GM18511 (cell line): Measurements from ENCODE around the gene TEX11.
"Not testable (repeated sequence)": the region's sequence is repeated elsewhere in the genome, so short reads cannot be mapped to it uniquely, and the experiment has no call there.

ENCODE experiments used
- ATAC-seq: cut with Tn5 transposase; IDR thresholded peaks from one replicate; pipeline ENCODE4 v1.9.1; 2021; ENCODE audit warnings: mild to moderate bottlenecking, moderate library complexity; ENCODE audit not compliant: unreplicated experiment

TEX11 gene

DNA sequence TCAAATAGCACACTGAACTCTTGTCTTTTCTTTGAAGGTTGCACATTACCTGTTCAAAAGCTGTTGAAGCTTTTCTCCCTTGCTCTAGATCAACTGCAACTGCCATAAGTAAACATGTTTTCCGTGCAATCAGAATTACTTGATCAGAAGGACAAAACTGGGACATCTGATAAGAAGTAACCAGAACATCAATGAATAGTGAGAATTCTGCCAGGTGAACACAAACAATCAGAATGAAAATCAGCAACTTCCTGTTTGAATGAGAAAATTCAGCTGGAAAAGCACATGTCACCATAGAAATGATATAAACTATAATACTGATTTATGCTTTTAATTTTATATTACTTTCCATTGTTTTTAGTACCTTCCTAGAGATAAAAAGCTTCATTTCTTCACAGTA lies 303.2 kb downstream of the TEX11 start:
- ATAC-seq, result no peak

DNA sequence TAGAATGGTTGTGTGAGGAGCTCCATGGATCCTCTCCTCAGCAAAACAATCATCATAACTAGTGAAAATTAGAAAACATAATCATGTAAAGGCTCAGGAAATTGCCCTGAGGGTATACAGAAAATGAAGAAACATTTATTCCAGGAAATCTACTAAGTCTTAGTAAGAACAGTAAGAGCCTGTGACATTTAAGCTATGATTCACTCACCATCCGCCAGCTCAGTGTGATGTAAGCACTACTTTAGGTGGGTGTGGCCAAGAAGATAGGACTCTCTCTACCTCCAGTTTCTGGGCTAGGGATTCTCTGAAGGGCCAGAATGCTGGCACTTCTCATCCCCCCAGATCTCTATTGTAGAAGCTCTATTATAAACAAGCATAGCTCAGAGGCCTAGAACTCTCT lies 316.4 kb downstream of the TEX11 start:
- ATAC-seq, result no peak

DNA sequence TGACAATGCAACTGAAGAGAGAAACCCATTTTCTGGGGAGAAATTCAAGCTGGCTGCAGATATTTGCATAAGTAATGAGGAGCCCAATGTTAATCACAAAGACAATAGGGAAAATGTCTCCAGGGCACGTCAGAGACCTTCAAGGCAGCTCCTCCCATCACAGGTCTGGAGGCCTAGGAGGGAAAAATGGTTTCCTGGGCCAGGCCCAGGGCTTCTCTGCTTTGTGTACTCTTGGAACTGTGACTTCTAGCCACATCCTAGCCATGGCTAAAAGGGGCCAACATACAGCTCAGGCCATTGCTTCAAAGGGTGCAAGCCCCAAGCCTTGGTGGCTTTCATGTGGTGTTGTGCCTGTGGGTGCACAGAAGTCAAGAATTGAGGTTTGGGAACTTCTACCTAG lies 321.4 kb downstream of the TEX11 start:
- not testable (repeated sequence) for ATAC-seq

DNA sequence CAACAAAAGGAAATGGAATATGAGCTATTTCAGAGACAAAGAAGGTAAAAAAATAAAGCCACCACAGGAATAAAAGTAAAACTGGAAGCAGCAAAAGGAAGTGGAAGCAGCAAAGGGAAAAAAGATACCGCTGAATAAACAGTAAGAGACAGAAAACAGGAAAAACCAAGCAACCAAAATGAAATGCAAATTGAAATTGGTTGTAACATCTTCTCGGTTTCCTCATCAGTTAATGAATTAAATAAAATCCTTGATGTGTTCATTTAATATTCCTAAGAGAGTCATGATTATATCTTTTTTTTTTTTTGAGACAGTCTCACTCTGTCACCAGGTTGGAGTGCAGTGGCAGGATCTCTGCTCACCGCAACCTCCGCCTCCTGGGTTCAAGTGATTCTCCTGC lies 331.1 kb downstream of the TEX11 start:
- ATAC-seq, result no peak

DNA sequence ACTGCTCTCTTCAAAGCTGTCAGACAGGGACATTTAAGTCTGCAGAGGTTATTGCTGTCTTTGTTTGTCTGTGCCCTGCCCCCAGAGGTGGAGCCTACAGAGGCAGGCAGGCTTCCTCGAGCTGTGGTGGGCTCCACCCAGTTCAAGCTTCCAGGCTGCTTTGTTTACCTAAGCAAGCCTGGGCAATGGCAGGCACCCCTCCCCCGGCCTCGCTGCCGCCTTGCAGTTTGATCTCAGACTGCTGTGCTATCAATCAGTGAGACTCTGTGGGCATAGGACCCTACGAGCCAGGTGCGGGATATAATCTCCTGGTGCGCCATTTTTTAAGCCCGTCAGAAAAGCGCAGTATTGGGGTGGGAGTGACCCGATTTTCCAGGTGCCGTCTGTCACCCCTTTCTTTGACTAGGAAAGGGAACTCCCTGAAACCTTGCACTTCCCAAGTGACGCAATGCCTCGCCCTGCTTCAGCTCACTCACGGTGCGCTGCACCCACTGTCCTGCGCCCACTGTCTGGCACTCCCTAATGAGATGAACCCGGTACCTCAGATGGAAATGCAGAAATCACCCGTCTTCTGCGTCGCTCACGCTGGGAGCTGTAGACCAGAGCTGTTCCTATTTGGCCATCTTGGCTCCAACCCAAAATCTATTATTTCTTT lies 338.5 kb downstream of the TEX11 start:
- ATAC-seq, result not testable (repeated sequence)

DNA sequence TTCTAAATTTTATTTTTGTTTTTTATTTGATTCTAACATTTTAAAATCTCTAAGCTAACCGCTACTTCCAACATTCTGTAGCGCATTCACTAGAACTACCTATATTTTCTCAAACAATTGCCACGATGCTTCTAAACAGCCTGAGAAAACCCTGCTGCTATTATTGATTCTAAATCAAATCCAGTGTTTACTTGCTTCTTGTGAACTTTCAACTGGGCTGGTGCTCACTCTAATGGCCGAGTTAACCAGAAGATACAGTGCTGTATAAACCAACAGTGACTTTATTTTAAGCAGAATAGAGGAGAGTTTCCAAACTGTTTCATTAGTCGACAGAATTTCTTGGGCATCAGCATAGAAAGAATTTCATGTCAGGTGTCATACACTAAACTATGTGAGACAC lies 353.6 kb downstream of the TEX11 start:
- ATAC-seq, result no peak

DNA sequence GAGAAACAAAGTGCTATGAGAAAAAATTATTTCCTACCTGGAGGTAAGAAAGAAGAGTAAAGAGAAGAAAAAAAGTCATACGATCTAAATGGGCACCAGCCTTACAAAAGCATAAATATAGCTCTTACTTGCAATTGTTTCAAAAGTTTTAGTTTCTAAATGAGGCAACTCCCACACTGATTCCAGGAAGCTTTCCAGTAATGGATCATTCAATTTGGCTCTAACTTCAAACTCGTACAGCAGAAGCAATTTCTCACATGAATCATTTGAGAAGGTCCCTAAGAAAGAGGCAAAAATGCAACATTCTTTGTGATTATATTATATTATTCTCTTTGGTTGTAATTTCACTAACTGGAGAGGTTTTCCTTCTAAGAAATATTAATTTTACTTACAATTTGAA lies 354.0 kb downstream of the TEX11 start:
- ATAC-seq, result no peak

DNA sequence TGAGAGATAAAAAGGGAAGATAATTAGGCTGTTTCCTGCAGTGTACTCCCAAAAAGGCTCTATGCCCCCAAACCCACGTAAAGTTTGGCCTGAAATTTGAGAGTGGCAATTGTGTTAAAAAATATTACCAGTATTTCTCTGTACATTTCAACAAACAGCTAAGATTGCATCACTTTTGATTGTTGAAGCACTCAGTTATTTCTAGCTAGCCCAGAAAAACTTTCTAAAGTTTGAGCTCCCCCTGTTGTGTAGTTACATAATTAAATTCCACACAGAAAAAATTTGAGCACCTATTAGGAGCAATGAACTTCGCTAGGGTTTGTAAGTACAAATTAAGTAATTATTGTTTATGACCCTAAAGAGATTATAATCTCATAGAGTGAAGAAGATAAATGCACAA lies 354.4 kb downstream of the TEX11 start:
- peak; percentile 34 for ATAC-seq

DNA sequence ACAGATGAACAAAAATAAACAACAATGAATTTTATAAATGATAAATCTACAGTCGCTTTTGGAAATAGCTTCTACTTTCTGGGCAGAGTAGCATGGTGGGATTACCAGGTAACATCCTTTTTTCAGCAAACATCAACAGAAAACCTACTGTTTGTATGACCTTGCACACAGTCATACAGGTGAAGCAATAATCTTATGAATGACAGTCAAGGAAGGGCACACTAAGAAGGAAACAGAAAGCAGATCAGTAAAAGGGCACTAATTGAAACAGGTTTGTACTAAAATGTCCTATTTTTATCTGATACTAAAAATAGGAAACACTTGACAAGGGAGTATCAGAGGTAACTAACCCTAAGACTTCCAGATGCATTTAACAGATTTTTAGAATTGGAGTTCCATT lies 355.0 kb downstream of the TEX11 start:
- peak; percentile 89 for ATAC-seq

DNA sequence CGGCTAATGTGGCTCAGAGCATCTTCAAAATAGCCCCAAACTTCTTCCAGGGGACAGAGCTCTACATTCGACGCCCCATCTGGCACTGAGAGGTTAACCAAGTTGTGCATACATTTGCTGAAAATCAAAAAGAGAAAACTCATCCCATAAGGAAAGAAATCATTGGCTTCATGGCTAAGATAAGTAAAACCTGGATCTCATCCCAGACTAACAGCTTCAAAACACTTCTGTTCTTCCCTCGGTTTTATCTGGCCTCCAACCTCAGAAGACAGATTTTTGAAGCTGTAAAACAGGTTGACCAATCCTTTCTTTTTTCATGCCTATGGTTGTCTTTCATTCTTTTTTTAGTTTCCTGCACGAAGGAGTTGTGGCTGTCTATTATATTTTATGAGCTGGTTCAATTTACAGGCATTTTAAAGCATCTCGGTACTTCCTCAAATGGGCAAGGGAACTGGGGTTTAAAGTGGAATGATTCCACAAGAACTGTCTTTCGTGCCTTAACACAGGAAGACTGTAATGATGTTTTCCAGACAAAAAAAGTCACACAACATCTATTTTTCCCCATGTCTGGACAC lies 356.3 kb downstream of the TEX11 start:
- ATAC-seq, result no peak

DNA sequence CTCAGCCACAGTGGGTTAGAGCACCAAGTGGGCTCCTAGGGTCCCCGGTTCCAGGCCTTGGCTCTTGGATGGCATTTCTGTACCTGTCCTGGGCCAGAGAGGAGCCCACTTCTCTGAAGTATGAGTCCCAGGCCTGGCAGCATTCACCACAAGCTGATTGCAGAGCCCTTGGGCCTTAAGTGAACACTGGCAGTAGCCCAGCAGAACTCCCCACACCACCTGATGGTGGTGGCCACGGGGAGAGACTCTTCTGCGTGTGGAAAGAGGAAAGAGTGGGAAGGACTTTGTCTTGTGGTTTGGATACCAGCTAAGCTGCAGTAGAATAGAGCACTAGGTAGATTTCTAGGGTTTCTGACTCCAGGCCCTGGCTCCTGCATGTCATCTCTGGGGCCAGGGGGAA lies 359.1 kb downstream of the TEX11 start:
- no peak for ATAC-seq

DNA sequence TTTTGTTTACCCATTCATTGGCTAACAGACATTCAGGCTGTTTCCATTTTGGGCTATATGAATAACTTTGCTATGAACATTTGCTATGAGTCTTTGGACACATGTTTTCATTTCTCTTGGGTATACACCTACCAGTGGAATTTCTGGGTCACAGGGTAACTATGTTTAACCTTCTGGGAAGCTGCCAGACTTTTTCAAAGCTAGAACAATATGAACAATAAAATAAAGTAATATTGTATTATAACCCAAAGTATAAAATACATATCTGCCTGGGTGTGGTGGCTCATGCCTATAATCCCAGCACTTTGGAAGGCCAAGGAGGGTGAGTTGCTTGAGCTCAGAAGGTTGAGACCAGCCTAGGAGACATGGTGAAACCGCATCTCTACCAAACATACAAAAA lies 373.3 kb downstream of the TEX11 start:
- ATAC-seq, result no peak

DNA sequence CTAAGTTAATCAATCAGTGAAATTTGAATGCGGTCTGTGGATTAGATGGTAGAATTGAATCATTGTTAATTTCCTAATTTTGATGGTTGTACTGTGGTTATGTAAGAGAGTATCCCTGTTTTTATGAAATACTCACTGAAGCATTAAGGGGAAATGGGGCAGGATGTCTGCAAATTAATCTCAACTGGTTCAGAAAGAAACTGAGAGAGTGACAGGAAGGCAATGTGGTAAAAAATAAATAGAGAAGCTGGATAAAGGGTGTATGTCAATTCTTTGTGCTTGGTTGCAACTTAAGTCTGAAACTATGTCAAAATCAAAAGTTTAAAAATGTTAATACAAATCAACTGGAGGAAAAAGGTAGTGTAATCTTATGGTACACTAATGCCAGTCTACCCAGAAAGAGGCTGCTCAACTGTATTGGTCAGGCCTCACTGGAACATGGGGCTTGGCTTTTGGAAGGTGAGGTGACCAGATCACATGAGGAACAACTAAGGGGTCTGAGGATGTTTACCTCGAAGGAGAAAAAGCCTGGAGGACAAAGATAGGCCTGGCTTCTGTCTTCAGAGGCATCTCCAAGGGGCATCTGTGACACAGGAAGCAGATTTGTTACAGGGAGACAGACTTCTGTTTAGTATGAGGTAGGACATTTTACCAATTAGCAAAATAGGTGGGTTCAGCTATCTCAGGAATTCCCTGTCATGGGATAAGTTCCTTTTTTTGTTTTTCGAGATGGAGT lies 380.7 kb downstream of the TEX11 start:
- ATAC-seq, result peak; percentile 75

DNA sequence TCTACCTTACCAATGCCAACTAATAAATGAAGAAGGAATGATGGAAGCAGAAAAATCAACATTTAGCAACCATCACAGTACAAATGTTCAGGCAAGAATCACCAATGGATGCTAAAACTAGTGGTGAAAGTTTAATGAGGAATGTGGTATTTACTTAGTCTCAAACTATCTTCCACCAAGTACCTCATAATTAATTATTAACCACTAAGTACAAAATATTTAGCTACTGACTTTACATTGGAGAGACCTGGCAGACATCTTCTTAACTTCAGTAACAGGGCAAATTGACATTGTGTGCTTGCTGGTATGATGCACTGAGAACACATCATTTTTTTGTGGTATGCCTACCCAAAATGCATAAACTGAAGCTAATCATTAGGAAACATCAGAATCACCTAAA lies 381.5 kb downstream of the TEX11 start:
- peak; percentile 55 for ATAC-seq

DNA sequence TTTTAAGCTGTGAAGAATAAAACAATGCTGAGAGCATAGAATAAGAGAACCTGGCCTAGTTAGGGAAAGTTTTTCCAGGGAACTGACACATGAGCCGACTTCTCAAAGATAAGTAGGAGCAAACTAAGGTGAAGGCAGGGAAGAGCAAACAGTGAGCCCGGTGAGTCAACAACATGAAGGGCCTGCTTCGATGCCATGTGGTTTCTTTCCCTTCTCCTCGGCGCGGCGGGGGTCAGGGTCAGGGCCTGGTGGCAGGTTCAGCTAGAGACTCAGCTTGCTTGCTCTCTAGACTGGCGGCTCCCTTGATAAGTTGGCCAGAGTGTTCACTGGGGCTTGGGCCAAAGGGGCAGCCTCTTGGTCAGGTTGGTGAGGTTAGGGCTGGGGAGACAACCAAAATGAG lies 382.8 kb downstream of the TEX11 start:
- no peak for ATAC-seq

DNA sequence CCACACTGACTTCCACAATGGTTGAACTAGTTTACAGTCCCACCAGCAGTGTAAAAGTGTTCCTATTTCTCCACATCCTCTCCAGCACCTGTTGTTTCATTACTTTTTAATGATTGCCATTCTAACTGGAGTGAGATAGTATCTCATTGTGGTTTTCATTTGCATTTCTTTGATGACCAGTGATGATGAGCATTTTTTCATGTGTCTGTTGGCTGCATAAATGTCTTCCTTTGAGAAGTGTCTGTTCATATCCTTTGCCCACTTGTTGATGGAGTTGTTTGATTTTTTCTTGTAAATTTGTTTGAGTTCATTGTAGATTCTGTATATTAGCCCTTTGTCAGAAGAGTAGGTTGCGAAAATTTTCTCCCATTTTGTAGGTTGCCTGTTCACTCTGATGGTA lies 392.8 kb downstream of the TEX11 start:
- ATAC-seq, result not testable (repeated sequence)

DNA sequence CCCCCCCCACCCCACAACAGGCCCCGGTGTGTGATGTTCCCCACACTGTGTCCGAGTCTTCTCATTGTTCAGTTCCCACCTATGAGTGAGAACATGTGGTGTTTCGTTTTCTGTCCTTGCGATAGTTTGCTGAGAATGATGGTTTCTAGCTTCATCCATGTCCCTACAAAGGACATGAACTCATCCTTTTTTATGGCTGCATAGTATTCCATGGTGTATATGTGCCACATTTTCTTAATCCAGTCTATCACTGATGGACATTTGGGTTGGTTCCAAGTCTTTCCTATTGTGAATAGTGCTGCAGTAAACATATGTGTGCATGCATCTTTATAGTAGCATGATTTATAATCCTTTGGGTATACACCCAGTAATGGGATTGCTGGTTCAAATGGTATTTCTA lies 393.2 kb downstream of the TEX11 start:
- ATAC-seq, result not testable (repeated sequence)

DNA sequence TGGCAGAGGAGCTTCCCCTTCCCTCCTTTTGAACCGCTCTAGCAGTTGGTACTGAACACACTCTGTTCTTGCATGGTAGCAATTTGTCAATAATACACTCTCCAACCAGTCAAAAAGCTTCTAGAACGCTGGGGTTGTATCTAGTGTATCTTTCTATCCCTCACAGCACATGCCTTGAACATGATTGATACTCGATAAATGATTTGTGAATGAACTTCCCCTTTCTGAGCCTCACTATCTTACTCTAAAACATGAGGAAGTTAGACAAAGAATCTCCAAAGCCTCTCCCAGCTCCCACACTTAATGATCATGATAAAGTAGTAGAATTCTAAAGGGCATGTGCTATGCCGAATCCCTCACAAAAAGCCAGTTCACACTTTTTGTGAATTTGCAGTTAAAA lies 399.4 kb downstream of the TEX11 start:
- ATAC-seq, result peak; percentile 32

DNA sequence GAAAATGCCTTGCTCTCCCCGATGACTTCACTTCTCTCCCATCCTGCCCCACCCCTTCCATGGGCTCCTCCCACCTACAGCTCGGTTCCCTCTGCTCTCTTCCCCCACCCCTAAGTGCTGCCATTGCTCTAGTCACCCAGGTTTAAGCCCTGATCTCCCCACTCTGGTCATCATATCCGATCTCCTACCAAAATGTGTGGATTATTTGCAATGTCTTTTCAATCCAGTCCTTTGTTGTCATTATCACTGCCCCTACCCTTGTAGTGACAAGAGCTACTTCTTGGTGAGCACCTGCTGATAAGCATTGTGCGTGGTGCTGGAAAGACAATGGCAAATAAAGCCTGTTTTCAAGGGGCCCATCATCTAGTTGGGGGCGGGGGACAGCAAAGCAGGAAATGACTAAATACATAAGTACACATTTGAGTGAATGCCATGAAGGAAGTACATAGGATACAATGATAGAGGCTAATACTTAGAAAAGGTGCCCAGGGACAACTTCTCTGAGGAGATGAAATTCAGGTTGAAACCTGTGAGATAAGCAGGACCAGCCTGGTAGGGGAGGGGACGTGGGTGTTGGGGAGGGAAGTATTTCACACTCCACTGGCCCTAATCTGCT lies 400.1 kb downstream of the TEX11 start:
- peak; percentile 82 for ATAC-seq

DNA sequence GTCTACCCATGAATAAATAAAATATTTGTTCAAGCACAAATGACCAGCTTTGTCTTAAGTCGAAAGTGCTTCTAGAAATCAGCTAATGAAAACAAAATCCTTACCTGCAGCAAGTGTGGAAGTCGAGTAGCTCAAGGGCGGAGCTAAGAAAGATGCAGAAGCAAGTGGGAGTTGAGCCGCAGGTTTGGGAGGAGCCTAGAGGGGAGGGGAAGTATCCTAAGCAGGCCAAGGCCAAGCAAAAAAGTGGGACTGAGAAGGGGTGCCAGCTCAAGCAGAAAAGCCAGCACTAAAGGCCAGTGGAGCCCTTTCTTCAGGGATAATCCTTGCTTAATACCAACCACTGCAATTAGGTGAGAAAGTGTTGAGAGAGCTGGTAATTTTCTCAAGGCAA lies 403.1 kb downstream of the TEX11 start:
- no peak for ATAC-seq

DNA sequence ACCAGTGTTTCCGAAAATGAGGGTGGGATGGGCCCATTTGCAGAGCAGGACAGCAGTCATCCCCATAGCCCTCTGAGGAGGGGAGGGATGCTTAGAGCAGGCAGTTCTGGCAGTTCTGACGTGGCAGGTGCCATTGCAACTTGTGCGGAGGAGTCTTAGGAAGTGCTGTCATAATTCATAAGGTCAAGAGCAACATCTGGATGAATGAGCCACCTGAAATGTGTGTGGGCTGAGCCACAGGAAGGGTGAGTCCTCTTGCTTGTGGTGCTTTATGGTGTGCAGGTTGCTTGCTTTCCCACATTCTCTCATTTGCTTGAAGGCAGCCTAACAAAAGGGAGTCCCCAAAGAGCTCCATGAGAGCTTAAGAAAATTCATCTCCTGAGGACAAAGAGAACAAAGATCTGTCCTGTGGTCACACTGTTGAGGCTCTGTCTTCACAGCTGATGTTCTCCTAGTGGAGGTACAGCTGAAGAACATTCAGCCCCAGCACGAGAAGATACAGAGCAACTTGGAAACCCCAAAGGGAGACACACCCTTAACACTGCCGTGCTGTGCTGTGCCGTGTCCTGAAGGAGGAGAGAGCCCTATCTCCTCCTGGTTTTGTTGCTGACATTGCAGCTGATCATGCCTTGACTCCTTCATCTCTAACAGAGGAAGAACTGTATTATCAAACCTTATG lies 403.6 kb downstream of the TEX11 start:
- no peak for ATAC-seq
